NCI-H187 treated with DMSO at 0.1 percent for 48 hours (cell line): ENCODE results near the gene SPRY4.
"Not testable (repeated sequence)": the region's sequence is repeated elsewhere in the genome, so short reads cannot be mapped to it uniquely, and the experiment has no call there.

Source experiments
- DNase-seq: peaks from one replicate; lab custom pipeline; 2025; lab: John Stamatoyannopoulos, UW

SPRY4 gene

DNA sequence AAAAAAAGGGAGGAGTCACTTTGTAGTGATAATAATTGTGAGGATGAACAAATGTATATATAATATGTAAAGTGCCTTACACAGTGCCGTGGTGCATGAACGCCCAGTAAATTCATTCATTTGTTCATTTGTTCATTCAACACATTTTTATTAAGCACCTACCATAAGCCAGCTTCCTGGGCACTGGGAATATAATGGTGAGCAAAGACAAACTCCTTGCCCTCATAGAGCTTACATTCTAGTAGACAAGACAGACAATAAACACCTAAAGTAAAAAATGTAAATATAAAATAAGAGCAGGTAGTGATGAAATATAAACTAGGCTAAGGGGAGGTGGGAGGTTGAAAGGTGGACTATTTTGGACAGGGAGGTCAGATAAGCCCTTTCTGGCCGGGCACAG is 32.0 kb downstream of the SPRY4 start:
- no peak for DNase-seq

DNA sequence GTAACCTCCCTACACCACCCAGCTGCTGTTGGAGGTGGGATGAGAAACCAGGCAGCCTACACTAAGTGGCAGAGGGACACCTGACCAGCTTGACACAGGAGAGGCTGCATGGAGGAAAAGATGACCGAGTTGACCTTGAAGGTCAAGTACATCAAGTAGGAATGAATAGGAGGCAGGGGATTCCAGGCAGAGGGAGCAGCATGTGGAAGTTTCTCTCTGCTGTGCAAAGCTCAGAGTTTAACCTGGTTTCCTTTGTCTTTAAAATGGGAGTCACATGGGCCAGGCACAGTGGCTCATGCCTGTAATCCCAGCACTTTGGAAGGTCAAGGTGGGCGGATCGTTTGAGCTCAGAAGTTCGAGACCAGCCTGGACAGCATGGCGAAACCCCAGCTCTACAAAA is 32.6 kb downstream of the SPRY4 start:
- DNase-seq, result no peak

DNA sequence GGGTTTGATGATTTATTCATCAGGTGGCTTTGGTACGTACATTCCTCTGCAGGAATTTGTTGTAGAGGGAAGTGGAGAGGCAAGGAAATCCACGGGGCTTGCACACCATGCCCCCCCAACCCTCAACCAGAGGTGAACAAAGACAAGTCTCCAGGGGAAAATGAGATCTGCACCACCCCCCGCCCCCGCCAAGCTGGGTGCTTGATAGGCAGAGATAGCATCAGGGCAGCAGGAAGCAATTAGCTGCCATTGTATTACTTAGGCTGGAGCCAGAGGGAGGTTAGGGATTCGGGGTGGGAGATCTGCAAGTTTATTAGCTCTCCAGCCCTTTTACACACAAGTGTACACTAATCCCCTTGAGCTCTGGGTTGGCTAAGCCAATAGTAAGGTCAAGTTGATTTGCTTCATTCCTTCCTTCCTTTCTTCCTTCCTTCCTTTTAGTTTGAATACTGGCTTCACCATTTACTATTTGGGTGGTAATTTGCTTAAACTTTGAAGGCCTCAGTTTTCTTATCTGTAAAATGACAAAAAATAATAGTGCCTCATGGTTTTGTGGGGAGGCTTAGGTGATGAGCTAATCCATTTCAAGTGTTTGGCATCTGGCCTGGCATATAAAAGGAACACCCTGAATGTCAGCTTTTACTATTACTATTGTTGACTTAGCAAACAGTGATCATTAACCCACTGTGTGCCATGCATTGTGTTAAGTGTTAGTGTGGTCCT is 34.1 kb downstream of the SPRY4 start:
- no peak for DNase-seq

DNA sequence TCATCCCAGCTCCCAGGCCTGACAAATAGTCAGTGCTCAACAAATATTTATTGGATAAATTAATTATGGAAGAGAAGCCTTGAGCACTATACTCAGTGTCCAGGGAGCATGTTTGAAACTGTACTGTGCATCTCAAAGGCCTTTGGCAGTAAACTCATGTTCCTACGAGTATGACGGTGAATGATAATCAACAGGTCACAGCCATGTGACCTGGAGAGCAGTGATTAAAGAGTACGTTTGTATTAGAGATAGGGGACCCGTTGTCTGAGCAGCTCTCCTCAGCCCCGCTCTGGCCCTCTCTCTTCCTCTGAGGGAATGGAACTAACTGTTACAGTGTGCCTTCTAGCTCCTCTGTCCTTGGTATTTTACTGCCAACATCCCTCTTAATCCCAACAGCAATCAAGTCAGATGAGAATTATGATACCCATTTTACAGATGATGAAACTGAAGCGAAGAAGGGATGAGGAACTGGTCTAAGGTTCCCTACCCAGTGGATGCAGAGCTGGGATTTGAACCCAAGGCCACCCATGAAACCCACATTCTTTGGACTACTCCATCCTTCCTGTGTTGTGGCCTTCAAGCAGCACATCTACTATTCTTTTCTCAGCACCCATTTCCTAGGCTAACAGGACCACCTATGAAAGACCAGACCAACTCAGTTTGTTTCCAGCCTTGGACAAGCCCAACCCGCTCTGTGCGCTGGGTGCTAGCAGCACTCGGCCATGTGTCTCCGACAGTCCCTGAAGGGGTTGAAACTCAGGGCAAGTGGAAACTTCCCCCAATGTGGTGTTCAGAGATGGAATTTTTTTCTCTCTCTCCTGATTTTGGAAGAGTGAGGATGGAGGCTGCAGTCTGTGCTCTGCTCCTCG is 34.9 kb downstream of the SPRY4 start:
- DNase-seq, result no peak

DNA sequence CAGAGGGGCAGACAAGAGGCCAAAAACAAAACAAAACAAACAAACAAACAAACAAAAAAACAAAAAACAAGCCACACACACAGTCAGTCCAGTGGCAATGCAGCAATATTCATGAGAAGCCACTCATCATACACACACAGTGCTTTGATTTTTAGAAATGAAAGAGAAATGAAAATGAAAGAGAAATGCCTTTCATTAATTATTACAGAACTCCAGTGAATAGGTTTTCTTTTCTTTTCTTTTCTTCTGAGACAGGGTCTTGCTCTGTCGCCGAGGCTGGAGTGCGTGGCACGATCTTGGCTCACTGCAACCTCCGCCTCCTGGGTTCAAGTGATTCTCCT is 36.9 kb downstream of the SPRY4 start:
- no peak for DNase-seq

GRCh38 chr5:142287096-142287972 is 37.5 kb downstream of the SPRY4 start:
- DNase-seq, result no peak

GRCh38 chr5:142286111-142286510 is 38.7 kb downstream of the SPRY4 start:
- DNase-seq, result no peak

GRCh38 chr5:142283304-142283703 is 41.5 kb downstream of the SPRY4 start:
- no peak for DNase-seq

DNA sequence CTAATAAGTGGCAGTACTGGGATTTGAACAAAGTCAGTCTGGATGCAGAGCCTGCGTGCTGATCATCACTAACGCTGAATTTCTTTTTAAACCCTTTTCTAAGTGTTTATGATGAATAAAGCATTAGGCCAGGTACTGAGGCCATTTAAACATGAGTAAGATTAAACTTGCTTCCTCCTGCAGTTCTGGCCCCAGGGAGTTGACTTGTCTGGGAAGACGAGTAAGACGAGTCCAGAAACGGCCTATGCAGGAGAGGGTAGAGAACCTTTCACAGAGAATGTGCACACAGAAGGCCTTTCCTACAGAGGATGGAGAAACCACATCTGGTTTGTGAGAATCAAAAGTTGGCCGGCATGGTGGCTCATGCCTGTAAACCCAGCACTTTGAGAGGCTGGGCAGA is 42.9 kb downstream of the SPRY4 start:
- no peak for DNase-seq

- no peak for DNase-seq
Measured at GRCh38 chr5:142281008-142281367, 43.8 kb downstream of the SPRY4 start.

DNA sequence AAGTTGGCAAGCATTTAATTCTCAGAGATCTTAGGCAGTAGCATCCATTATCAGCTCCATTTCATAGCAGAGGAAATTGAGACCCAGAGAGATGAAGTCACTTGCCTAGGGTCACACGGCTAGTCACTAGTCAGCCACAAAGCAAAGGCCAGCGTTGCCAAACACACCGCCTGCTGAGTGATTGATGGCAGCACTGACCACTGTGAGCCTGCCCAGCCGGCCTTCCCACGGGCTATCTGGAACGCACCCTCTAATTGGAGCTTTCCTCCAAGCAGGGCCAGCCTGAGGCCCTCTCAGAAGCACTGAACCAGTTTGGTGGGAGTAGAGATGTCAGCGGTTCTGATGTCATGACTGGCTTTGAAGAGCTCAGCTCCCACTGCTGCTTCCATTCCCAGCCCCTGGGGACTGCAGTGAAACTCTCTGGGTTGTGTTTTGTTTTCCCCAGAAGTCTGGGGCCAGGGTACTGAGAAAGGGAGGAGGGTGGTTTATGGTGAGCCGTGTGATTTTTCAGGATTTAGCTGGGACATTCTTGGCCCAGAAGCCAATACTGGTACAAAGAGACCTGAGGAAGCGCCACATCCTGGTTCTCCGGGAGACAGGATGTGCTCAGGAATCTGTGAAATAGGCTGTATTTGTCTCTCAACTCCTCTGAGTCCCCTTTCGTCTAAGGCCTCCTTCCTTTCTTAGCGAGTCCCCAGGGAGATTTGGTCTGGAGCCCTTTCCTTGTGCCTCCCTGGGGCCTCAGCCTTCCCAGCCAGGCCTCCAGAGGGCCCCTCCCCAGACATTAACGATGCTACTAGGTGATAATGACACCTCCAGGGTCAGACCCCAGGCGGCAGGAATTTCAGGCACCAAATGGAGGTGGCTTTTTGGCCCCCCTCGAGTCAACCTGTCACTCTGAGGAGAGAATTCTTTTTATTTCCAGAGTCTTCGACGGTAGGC is 44.5 kb downstream of the SPRY4 start:
- no peak for DNase-seq

GRCh38 chr5:142278627-142279026 is 46.2 kb downstream of the SPRY4 start:
- no peak for DNase-seq

- no peak for DNase-seq
Measured at GRCh38 chr5:142277796-142278195, 47.0 kb downstream of the SPRY4 start.

DNA sequence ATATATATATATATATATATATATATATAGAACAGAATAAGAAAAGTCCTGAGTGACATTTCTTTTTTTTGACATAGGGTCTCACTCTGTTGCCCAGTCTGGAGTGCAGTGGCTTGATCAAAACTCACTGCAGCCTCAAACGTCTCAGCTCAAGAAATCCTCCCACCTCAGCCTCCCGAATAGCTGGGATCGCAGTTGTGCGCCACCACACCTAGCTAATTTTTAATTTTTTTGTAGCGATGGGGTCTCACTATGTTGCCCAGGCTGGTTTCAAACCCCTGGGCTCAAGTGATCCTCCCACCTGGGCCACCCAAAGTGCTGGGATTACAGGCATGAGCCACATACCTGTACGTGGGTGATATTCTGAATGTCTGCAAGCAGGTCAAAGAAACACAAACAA is 48.3 kb downstream of the SPRY4 start:
- DNase-seq, result no peak

DNA sequence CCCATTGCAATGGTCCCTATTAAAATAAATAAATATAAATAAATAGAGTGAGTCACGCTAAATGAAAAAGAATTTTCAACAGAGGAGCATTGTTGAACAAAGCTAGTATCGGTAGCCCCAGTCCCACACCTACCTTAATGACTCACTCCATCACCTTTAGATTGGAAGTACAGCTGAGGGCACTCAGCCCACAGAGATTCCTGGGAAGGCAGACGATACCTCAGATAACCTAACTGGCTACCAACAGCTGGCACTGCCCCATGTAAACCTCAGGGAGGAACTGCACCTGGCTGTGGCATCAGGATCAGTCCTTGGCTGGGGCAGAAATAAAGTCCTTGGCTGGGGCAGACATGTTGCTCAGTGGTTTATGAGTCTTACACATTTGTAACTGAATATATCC is 49.3 kb downstream of the SPRY4 start:
- DNase-seq, result no peak

DNA sequence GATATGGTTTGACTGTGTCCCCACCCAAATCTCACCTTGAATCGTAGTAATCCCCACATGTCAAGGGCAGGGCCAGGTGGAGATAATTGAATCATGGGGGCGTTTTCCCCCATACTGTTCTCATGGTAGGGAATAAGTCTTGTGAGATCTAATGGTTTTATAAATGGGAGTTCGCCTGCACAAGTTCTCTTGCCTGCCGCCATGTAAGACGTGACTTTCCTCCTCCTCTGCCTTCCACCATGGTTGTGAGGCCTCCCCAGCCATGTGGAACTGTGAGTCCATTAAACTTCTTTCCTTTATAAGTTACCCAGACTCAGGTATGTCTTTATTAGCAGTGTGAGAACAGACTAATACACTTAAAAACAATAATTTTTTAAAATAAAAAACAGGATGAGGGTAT is 52.2 kb downstream of the SPRY4 start:
- not testable (repeated sequence) for DNase-seq

- not testable (repeated sequence) for DNase-seq
Measured at GRCh38 chr5:142264084-142264483, 60.7 kb downstream of the SPRY4 start.

DNA sequence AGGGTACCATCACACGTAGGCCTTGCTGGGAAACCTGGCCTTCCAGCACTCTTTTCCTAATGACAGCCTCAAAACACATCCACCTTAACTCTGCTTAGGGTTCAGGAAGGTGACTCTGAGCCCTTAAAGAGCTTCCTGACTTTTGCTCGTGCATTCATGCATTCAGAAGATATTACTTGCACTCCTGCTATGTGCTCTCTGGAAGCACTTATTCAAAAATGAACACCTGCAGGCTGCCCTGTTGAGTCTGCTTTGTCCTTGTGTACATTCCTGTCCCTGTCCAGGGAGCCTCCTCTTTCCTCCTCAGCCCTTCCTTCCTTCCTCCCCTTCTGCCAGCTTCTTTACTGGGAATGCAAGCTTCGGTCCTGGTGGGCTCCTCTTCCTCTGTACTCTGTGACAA is 61.5 kb downstream of the SPRY4 start:
- no peak for DNase-seq

GRCh38 chr5:142262683-142263082 is 62.1 kb downstream of the SPRY4 start:
- DNase-seq, result no peak
